Immature natural killer cell (primary cell): Measurements from ENCODE around the gene IRAK1. TPM values are rescaled to one million over a fixed set of nuclear protein-coding genes. Genes with fewer than 3 reads are reported as not detected.

Source experiments
- DNase-seq, 3 donors: peaks; one replicate each; pipeline ENCODE4 v3.0.0; 2022; ENCODE audit warnings: mixed read lengths in 1 of 3
- H3K27ac Mint-ChIP-seq, 6 donors: one replicate each; pipeline ENCODE4 v1.8.0; 2020; ENCODE audit warnings: mixed read lengths in 6 of 6, mild to moderate bottlenecking in 5 of 6, inconsistent platforms in 4 of 6, moderate library complexity in 3 of 6
- H3K27me3 Mint-ChIP-seq, 3 donors: one replicate each; pipeline ENCODE4 v1.8.0; 2020 to 2021; ENCODE audit warnings: low read depth in 3 of 3, mild to moderate bottlenecking in 3 of 3, mixed read lengths in 3 of 3, moderate library complexity in 3 of 3, inconsistent platforms in 1 of 3
- H3K36me3 Mint-ChIP-seq, 3 donors: one replicate each; pipeline ENCODE4 v1.8.0; 2020; ENCODE audit warnings: mixed read lengths in 3 of 3, inconsistent platforms in 2 of 3, mild to moderate bottlenecking in 2 of 3
- H3K4me1 Mint-ChIP-seq, 2 donors: one replicate each; pipeline ENCODE4 v1.8.0; 2020; ENCODE audit warnings: inconsistent platforms in 2 of 2, mild to moderate bottlenecking in 2 of 2, mixed read lengths in 2 of 2, moderate library complexity in 1 of 2
- H3K4me3 Mint-ChIP-seq, 5 donors: one replicate each; pipeline ENCODE4 v1.8.0; 2020; ENCODE audit warnings: mild to moderate bottlenecking in 5 of 5, mixed read lengths in 5 of 5, inconsistent platforms in 3 of 5, moderate library complexity in 3 of 5
- H3K9me3 Mint-ChIP-seq, 6 donors: one replicate each; pipeline ENCODE4 v1.8.0; 2020; ENCODE audit warnings: mild to moderate bottlenecking in 6 of 6, mixed read lengths in 6 of 6, inconsistent platforms in 4 of 6, moderate library complexity in 3 of 6
- polyA plus RNA-seq, 3 donors: library from polyadenylated mRNA; unstranded; fragments of 300-500 nt; fragmentation: Illumina TruSeq; gene quantifications; one replicate each; pipeline ENCODE4 v1.2.3, GENCODE V29; 2021

IRAK1 gene
- polyA plus RNA-seq, 3 donors from 2014 or later: 39.0 to 81.9 (median 46.6) TPM

GRCh38 chrX:153966841-153967535 is 52.7 kb downstream of the IRAK1 start:
- Mint-ChIP-seq H3K4me1 (peaks cover 46 to 58% of the 10 kb centered on the region in 2 donors), H3K4me3 (peak overlapping the region; percentile 82 to 100 (median 98)), H3K27me3 (peaks cover 13 to 14% (median 14%) of the 10 kb centered on the region in 3 donors), H3K36me3 (peaks cover 0 to 4% (median 0%) of the 10 kb centered on the region in 3 donors), H3K27ac (peak overlapping the region; percentile 93 to 100 (median 96)), H3K9me3 (no peaks in the 10 kb centered on the region)
- no peak for DNase-seq

- Mint-ChIP-seq H3K4me3 (peak overlapping the region; percentile 44 to 100 (median 98)), H3K9me3 (no peaks in the 10 kb centered on the region), H3K27ac (peak overlapping the region; percentile 93 to 100 (median 96)), H3K4me1 (peaks cover 46 to 58% of the 10 kb centered on the region in 2 donors), H3K27me3 (peaks cover 9 to 10% (median 9%) of the 10 kb centered on the region in 3 donors), H3K36me3 (peaks cover 0 to 8% (median 0%) of the 10 kb centered on the region in 3 donors)
- no peak for DNase-seq
Observed at GRCh38 chrX:153966283-153966688, 53.4 kb downstream of the IRAK1 start.

- H3K27me3 Mint-ChIP-seq: peaks cover 2 to 5% (median 4%) of the 10 kb centered on the region in 3 donors
- H3K9me3 Mint-ChIP-seq: no peaks in the 10 kb centered on the region
- peaks cover 46 to 58% of the 10 kb centered on the region in 2 donors for H3K4me1 Mint-ChIP-seq
- H3K27ac Mint-ChIP-seq: peak overlapping the region in 5 of 6 donors; percentile 40 to 97 (median 68)
- H3K36me3 Mint-ChIP-seq: peaks cover 0 to 16% (median 0%) of the 10 kb centered on the region in 3 donors
- no peak overlapping the region for H3K4me3 Mint-ChIP-seq
- no peak for DNase-seq
Observed at GRCh38 chrX:153965406-153965805, 54.3 kb downstream of the IRAK1 start.

- no peak for DNase-seq
- Mint-ChIP-seq H3K27me3 (peaks cover 0 to 5% (median 4%) of the 10 kb centered on the region in 3 donors), H3K36me3 (peaks cover 0 to 24% (median 0%) of the 10 kb centered on the region in 3 donors), H3K4me3 (no peak overlapping the region), H3K27ac (peak overlapping the region in 1 of 6 donors; percentile 96), H3K4me1 (peaks cover 41 to 50% of the 10 kb centered on the region in 2 donors), H3K9me3 (no peaks in the 10 kb centered on the region)
Observed at GRCh38 chrX:153964105-153964504, 55.6 kb downstream of the IRAK1 start.

- Mint-ChIP-seq H3K4me3 (no peak overlapping the region), H3K27me3 (peaks cover 0 to 4% (median 2%) of the 10 kb centered on the region in 3 donors), H3K9me3 (no peaks in the 10 kb centered on the region), H3K36me3 (peaks cover 0 to 26% (median 0%) of the 10 kb centered on the region in 3 donors), H3K4me1 (peaks cover 35 to 45% of the 10 kb centered on the region in 2 donors), H3K27ac (no peak overlapping the region)
- no peak for DNase-seq
Observed at GRCh38 chrX:153963546-153963945, 56.2 kb downstream of the IRAK1 start.

- peaks cover 13 to 22% of the 10 kb centered on the region in 2 donors for H3K4me1 Mint-ChIP-seq
- no peaks in the 10 kb centered on the region for H3K9me3 Mint-ChIP-seq
- H3K27me3 Mint-ChIP-seq: peaks cover 2 to 4% (median 2%) of the 10 kb centered on the region in 3 donors
- no peak overlapping the region for H3K4me3 Mint-ChIP-seq
- no peak for DNase-seq
- no peak overlapping the region for H3K27ac Mint-ChIP-seq
- peaks cover 0 to 47% (median 5%) of the 10 kb centered on the region in 3 donors for H3K36me3 Mint-ChIP-seq
Observed at GRCh38 chrX:153961292-153961691, 58.4 kb downstream of the IRAK1 start.

- peaks cover 0 to 4% (median 2%) of the 10 kb centered on the region in 3 donors for H3K27me3 Mint-ChIP-seq
- H3K36me3 Mint-ChIP-seq: peaks cover 0 to 50% (median 6%) of the 10 kb centered on the region in 3 donors
- peak overlapping the region in 1 of 6 donors; percentile 26 for H3K27ac Mint-ChIP-seq
- no peaks in the 10 kb centered on the region for H3K9me3 Mint-ChIP-seq
- H3K4me1 Mint-ChIP-seq: peaks cover 8 to 17% of the 10 kb centered on the region in 2 donors
- H3K4me3 Mint-ChIP-seq: no peak overlapping the region
- no peak for DNase-seq
Observed at GRCh38 chrX:153960786-153961185, 58.9 kb downstream of the IRAK1 start.

Other genes starting within 250 kb of the IRAK1 start
- not detected for gene SRPK3, start 238.9 kb downstream of the IRAK1 start, polyA plus RNA-seq
- gene IDH3G, start 225.5 kb downstream of the IRAK1 start, polyA plus RNA-seq: 100 to 1,000 TPM in 2 of 3 donors, 10 to 100 TPM in 1; 95.6 to 131 (median 118) TPM
- gene SSR4, start 225.2 kb downstream of the IRAK1 start, polyA plus RNA-seq: 100 to 1,000 TPM; 535 to 803 (median 726) TPM
- 10 to 100 TPM in 1 of 3 donors, 1 to 10 TPM in 1, under 1 TPM in 1; 0.93 to 11.4 (median 6.1) TPM for gene PDZD4, start 189.4 kb downstream of the IRAK1 start, polyA plus RNA-seq
- gene L1CAM, start 133.7 kb downstream of the IRAK1 start, polyA plus RNA-seq: not detected
- gene AVPR2, start 115.2 kb downstream of the IRAK1 start, polyA plus RNA-seq: not detected
- gene ARHGAP4, start 93.6 kb downstream of the IRAK1 start, polyA plus RNA-seq: 100 to 1,000 TPM in 1 of 3 donors, 10 to 100 TPM in 2; 54.6 to 122 (median 75.7) TPM
- gene NAA10, start 84.9 kb downstream of the IRAK1 start, polyA plus RNA-seq: 100 to 1,000 TPM in 2 of 3 donors, 10 to 100 TPM in 1; 70.6 to 126 (median 104) TPM
- gene RENBP, start 75.3 kb downstream of the IRAK1 start, polyA plus RNA-seq: 1 to 10 TPM in 1 of 3 donors, under 1 TPM in 1, not detected in 1; 0.93 to 3.1 TPM
- gene HCFC1, start 48.1 kb downstream of the IRAK1 start, polyA plus RNA-seq: 10 to 100 TPM in 1 of 3 donors, 1 to 10 TPM in 2; 1.0 to 14.6 (median 2.9) TPM
- gene TMEM187, start 47.1 kb downstream of the IRAK1 start, polyA plus RNA-seq: 10 to 100 TPM in 1 of 3 donors, 1 to 10 TPM in 2; 4.1 to 17.5 (median 5.2) TPM
- gene MECP2, start 77.8 kb upstream of the IRAK1 start, polyA plus RNA-seq: 10 to 100 TPM; 11.4 to 31.5 (median 18.3) TPM
- gene OPN1LW, start 124.3 kb upstream of the IRAK1 start, polyA plus RNA-seq: not detected
- not detected for gene OPN1MW, start 162.7 kb upstream of the IRAK1 start, polyA plus RNA-seq
- gene OPN1MW2, start 199.9 kb upstream of the IRAK1 start, polyA plus RNA-seq: not detected
- gene OPN1MW3, start 237.7 kb upstream of the IRAK1 start, polyA plus RNA-seq: under 1 TPM in 2 of 3 donors, not detected in 1; 0.16 to 0.19 TPM